GM12878 (cell line): Measurements from ENCODE around the gene ING3. TPM values are rescaled to one million over a fixed set of nuclear protein-coding genes. Genes with fewer than 3 reads are reported as not detected.

ENCODE experiments used
- ATAC-seq: fragments of 200-7000 bp; cut with Tn5 transposase; 3 replicates; pipeline ENCODE4 v1.9.1; 2020; ENCODE audit warnings: mild to moderate bottlenecking, moderate library complexity
- BruUV-seq: library from RNA; stranded (reverse); fragments of 400-500 nt; replicated peaks from 2 replicates; lab custom pipeline; 2021; lab: Mats Ljungman, UMichigan
- CTCF ChIA-PET: fragments of 300-600 bp; sonication (Branson Sonifier 250); formaldehyde crosslinking; extraction: SDS; loops from one replicate; lab custom pipeline; 2021; ENCODE audit warnings: inconsistent platforms; lab: Yijun Ruan, JAX
- POLR2A ChIA-PET: fragments of 350-600 bp; formaldehyde crosslinking; extraction: SDS; loops from one replicate; lab custom pipeline; 2021; ENCODE audit warnings: inconsistent platforms; lab: Charles Lee
- RAD21 ChIA-PET: fragments of 300-600 bp; sonication (Branson Sonifier 250); formaldehyde crosslinking; loops from one replicate; lab custom pipeline; 2023; ENCODE audit warnings: antibody characterized with exemption; ENCODE audit not compliant: unreplicated experiment; lab: Charles Lee
- SMC1A ChIA-PET: fragments of 300-600 bp; sonication (Branson Sonifier 250); formaldehyde crosslinking; loops from one replicate; lab custom pipeline; 2023; ENCODE audit not compliant: unreplicated experiment, uncharacterized antibody; lab: Charles Lee
- DNase-seq: peaks from one replicate; pipeline ENCODE4 v3.0.0-alpha.2; 2011; ENCODE audit warnings: low read depth, low spot score
- FAIRE-seq: peaks from 3 replicates; lab custom pipeline; 2011; peaks lifted over from hg19 to GRCh38; lab: Jason Lieb, UNC
- H2AFZ ChIP-seq: 2 replicates; pipeline ENCODE4 v1.6.0; 2011; ENCODE audit warnings: low read depth, low read length, control low read depth; ENCODE audit not compliant: control insufficient read depth
- H3K27ac ChIP-seq: 2 replicates; pipeline ENCODE4 v1.5.1; 2011; ENCODE audit warnings: control low read depth; ENCODE audit not compliant: control insufficient read depth, insufficient read depth
- H3K27me3 ChIP-seq, 2 experiments: replicated peaks in 1 of 2; 2 replicates each; pipeline versions ENCODE4 v1.6.0 to v1.6.1; 2011; ENCODE audit warnings: low read length in 1 of 2; ENCODE audit not compliant: control insufficient read depth in 2 of 2, insufficient read depth in 2 of 2
- H3K36me3 ChIP-seq, 2 experiments: 2 replicates each; pipeline ENCODE4 v1.5.1; 2011; ENCODE audit warnings: low read length in 1 of 2; ENCODE audit not compliant: control insufficient read depth in 2 of 2, insufficient read depth in 2 of 2
- H3K4me1 ChIP-seq: 2 replicates; pipeline ENCODE4 v1.6.1; 2011; ENCODE audit warnings: mild to moderate bottlenecking, low read length, moderate library complexity, mixed read lengths; ENCODE audit not compliant: control insufficient read depth, insufficient read depth
- H3K4me2 ChIP-seq: 2 replicates; pipeline ENCODE4 v1.6.0; 2011; ENCODE audit warnings: control low read depth; ENCODE audit not compliant: control insufficient read depth, insufficient read depth
- H3K4me3 ChIP-seq: fragments of 200-600 bp; sonication (generic); 2 replicates; pipeline ENCODE4 v1.5.1; 2016
- H3K79me2 ChIP-seq: 2 replicates; pipeline ENCODE4 v1.6.0; 2011; ENCODE audit warnings: low read length; ENCODE audit not compliant: control insufficient read depth, insufficient read depth
- H3K9ac ChIP-seq: 2 replicates; pipeline ENCODE4 v1.8.0; 2011; ENCODE audit warnings: low read length, control low read depth, mixed read lengths; ENCODE audit not compliant: control insufficient read depth, insufficient read depth
- H3K9me3 ChIP-seq: replicated peaks from 3 replicates; pipeline ENCODE4 v1.5.1; 2011; ENCODE audit warnings: mild to moderate bottlenecking, low read length; ENCODE audit not compliant: control insufficient read depth, insufficient read depth
- H4K20me1 ChIP-seq: 2 replicates; pipeline ENCODE4 v1.6.0; 2011; ENCODE audit not compliant: control insufficient read depth, insufficient read depth
- ATF7 ChIP-seq: fragments of 450-650 bp; IDR thresholded peaks from 2 replicates; pipeline ENCODE4 v1.6.1; 2016; ENCODE audit warnings: low read depth, mild to moderate bottlenecking
- CHD1 ChIP-seq: IDR thresholded peaks from 2 replicates; pipeline ENCODE4 v1.6.1; 2012; ENCODE audit warnings: low read depth, low read length, improper control_type of control experiment
- HDAC2 ChIP-seq: fragments of 200-600 bp; sonication (generic); IDR thresholded peaks from 2 replicates; pipeline ENCODE4 v1.6.1; 2017
- JUNB ChIP-seq: IDR thresholded peaks from 2 replicates; pipeline ENCODE4 v1.6.1; 2016; ENCODE audit warnings: antibody characterized with exemption, mild to moderate bottlenecking
- NR2C2 ChIP-seq: IDR thresholded peaks from 2 replicates; pipeline ENCODE4 v1.6.1; 2011; ENCODE audit warnings: borderline replicate concordance, low read depth; ENCODE audit not compliant: control insufficient read depth, insufficient read length
- NR2F1 ChIP-seq: fragments of 450-650 bp; conservative IDR thresholded peaks from 2 replicates; pipeline ENCODE4 v1.6.1; 2017; ENCODE audit warnings: mild to moderate bottlenecking
- RELA ChIP-seq: fragments of 450-650 bp; IDR thresholded peaks from 2 replicates; pipeline ENCODE4 v1.8.0; 2014; ENCODE audit warnings: borderline replicate concordance; ENCODE audit not compliant: partially characterized antibody
- SIX5 ChIP-seq: IDR thresholded peaks from 2 replicates; pipeline ENCODE4 v1.6.1; 2011; ENCODE audit warnings: mild to moderate bottlenecking, low read depth, low read length, moderate library complexity; ENCODE audit not compliant: severe bottlenecking
- TCF3 ChIP-seq: IDR thresholded peaks from 2 replicates; pipeline ENCODE4 v1.6.1; 2012; ENCODE audit warnings: low read depth, mild to moderate bottlenecking, low read length, borderline replicate concordance; ENCODE audit not compliant: insufficient read depth
- ZZZ3 ChIP-seq: IDR thresholded peaks from 2 replicates; pipeline ENCODE4 v1.6.1; 2011; ENCODE audit warnings: low read depth; ENCODE audit not compliant: control insufficient read depth, insufficient read length
- in situ Hi-C: fragments of 300-500 bp; cut with MboI; formaldehyde crosslinking; loops from 9 replicates; pipeline ENCODE4 v1.14.3; 2018; ENCODE audit warnings: mixed read lengths
- intact Hi-C: fragments of 100-400 bp; cut with micrococcal nuclease; formaldehyde crosslinking; loops from one replicate; pipeline ENCODE4 v1.14.2; 2022; ENCODE audit not compliant: unreplicated experiment
- polyA plus RNA-seq, 11 experiments: library from polyadenylated mRNA; depleted of rRNA in 4 of 11; unstranded in 6 of 11; stranded (reverse) in 5 of 11; fragments of >200 nt; fragmentation: Nextera tagmentation in 4 of 11; fragmentation: Illumina TruSeq in 1 of 11; extraction: Ambion mirVana in 4 of 11; extraction: Trizol in 1 of 11; gene quantifications; 1 replicate in 1 of 11; 2 replicates in 10 of 11; pipeline versions ENCODE4 v1.2.1 to v1.2.3, GENCODE V29; 2011 to 2016; ENCODE audit warnings: inconsistent platforms in 2 of 11, missing spikeins in 2 of 11, low read depth in 1 of 11
- total RNA-seq, 4 experiments: library from RNA; depleted of rRNA in 3 of 4; stranded (reverse); fragments of >200 nt in 3 of 4; fragmentation: Illumina TruSeq in 1 of 4; extraction: Trizol in 1 of 4; gene quantifications; 2 replicates each; pipeline versions ENCODE4 v1.2.1 to v1.2.3, GENCODE V29; 2013 to 2021
- TF ChIP-seq, protein P1 (sequence below): fragments of 150-350 bp; IDR thresholded peaks from 2 replicates; pipeline ENCODE4 v1.6.1; 2016; ENCODE audit warnings: low read depth, low read length
- TF ChIP-seq, protein P2 (sequence below): fragments of 150-350 bp; IDR thresholded peaks from 2 replicates; pipeline ENCODE4 v1.6.1; 2014; ENCODE audit warnings: mild to moderate bottlenecking, low read depth, low read length

The ING3 gene
- total and polyA plus RNA-seq, 10 of the 15 experiments (the other 5 are each of a cell fraction or from before 2014, with no cell fraction given), result 12.1 to 60.8 (median 28.8) TPM

DNA sequence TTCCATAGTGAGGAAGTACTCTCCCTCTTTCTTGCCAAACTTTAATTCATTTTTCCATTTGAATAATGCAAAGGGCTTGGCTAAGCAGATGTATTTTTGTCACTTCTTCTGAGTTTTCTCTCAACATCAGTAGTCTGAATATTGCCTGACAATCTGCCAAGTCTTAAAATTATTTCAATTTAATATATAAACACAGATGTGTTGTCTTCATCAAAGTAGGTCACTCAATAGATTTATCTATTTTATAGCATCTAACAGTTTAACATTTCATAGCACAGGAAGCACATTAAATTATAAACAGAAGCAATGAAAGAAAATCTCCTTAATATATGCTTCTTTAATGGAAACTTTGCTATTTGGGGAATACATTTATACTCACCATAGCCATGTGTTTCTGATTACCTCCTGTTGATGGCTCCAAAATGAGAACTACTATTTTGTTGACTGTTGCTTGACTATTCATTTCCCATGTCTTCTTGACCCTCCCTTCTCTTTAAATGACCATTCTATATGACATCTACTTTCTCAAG, 42.5 kb downstream of the ING3 start:
- CTCF ChIA-PET, result no interaction called here
- RAD21 ChIA-PET, result no interaction called here
- FAIRE-seq, result no peak
- no peaks in the 10 kb centered on the region for H3K9me3 ChIP-seq
- in situ Hi-C loops, result no loop called here
- no peak for ATAC-seq
- H3K36me3 ChIP-seq, result no peaks in the 10 kb centered on the region
- BruUV-seq, result no TSS peak
- no peak for TF ChIP-seq TCF3
- TF ChIP-seq JUNB, result no peak
- TF ChIP-seq NR2C2, result no peak
- TF ChIP-seq CHD1, result no peak
- TF ChIP-seq NR2F1, result no peak
- TF ChIP-seq, protein P1, sequence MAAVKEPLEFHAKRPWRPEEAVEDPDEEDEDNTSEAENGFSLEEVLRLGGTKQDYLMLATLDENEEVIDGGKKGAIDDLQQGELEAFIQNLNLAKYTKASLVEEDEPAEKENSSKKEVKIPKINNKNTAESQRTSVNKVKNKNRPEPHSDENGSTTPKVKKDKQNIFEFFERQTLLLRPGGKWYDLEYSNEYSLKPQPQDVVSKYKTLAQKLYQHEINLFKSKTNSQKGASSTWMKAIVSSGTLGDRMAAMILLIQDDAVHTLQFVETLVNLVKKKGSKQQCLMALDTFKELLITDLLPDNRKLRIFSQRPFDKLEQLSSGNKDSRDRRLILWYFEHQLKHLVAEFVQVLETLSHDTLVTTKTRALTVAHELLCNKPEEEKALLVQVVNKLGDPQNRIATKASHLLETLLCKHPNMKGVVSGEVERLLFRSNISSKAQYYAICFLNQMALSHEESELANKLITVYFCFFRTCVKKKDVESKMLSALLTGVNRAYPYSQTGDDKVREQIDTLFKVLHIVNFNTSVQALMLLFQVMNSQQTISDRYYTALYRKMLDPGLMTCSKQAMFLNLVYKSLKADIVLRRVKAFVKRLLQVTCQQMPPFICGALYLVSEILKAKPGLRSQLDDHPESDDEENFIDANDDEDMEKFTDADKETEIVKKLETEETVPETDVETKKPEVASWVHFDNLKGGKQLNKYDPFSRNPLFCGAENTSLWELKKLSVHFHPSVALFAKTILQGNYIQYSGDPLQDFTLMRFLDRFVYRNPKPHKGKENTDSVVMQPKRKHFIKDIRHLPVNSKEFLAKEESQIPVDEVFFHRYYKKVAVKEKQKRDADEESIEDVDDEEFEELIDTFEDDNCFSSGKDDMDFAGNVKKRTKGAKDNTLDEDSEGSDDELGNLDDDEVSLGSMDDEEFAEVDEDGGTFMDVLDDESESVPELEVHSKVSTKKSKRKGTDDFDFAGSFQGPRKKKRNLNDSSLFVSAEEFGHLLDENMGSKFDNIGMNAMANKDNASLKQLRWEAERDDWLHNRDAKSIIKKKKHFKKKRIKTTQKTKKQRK, result no peak
- TF ChIP-seq HDAC2, result no peak
- no peak for TF ChIP-seq RELA
- TF ChIP-seq, protein P2, sequence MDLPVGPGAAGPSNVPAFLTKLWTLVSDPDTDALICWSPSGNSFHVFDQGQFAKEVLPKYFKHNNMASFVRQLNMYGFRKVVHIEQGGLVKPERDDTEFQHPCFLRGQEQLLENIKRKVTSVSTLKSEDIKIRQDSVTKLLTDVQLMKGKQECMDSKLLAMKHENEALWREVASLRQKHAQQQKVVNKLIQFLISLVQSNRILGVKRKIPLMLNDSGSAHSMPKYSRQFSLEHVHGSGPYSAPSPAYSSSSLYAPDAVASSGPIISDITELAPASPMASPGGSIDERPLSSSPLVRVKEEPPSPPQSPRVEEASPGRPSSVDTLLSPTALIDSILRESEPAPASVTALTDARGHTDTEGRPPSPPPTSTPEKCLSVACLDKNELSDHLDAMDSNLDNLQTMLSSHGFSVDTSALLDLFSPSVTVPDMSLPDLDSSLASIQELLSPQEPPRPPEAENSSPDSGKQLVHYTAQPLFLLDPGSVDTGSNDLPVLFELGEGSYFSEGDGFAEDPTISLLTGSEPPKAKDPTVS, result no peak
- TF ChIP-seq ZZZ3, result no peak
- TF ChIP-seq ATF7, result no peak
- TF ChIP-seq SIX5, result no peak
- TF ChIP-seq, all 136 proteins: peak for 0
- Histone ChIP-seq H4K20me1 (no peaks in the 10 kb centered on the region), H3K79me2 (no peaks in the 10 kb centered on the region), H3K27me3 (peaks cover 0 to 13% of the 10 kb centered on the region in 2 experiments), H2AFZ (no peak overlapping the region), H3K9ac (no peak overlapping the region), H3K4me2 (no peak overlapping the region), H3K4me3 (no peak overlapping the region), H3K4me1 (peaks cover 18% of the 10 kb centered on the region), H3K27ac (no peak overlapping the region)
- intact Hi-C loops, result no loop called here
- no peak for DNase-seq
- POLR2A ChIA-PET, result no interaction called here
- SMC1A ChIA-PET, result no interaction called here
